Fibroblast of pulmonary artery (primary cell): ENCODE data around the gene KRT86.

Source experiments
- DNase-seq: peaks from one replicate; pipeline ENCODE4 v3.0.0-alpha.2; 2010; ENCODE audit warnings: low read depth
- H3K4me3 ChIP-seq: replicated peaks from 2 replicates; pipeline ENCODE4 v1.5.1; 2011; ENCODE audit warnings: low read depth, mild to moderate bottlenecking, control low read depth, low read length, moderate library complexity
- TF ChIP-seq, protein P1 (sequence below): IDR thresholded peaks from 2 replicates; pipeline ENCODE4 v1.5.1; 2011; ENCODE audit warnings: mild to moderate bottlenecking, control low read depth, low read length, inconsistent platforms; ENCODE audit errors: missing control alignments

The KRT86 gene

DNA sequence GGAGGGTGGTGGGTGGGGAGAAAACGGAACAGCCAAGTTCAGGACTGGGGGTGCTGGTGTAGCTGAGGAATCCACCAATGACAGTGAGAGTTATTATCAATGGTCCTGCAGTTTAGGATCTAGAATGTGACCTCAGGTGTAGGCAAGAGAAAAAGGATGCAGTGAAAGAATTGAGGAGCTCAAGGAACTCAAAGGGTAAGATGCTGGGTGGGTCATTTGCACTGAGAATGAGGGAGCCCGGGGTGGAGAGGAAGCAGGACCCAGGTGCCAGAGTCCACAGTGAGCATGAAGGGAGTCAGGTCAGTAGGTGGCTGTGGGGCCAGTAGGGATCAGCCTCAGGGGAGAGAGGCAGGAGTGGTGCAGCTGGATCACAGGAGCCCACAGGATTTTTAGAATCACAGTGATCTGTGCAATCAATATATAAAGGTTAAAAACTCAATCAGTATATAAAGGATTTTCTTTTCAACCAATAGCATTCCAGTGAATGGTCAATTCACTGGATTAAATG lies 44.6 kb upstream of the KRT86 start:
- TF ChIP-seq, protein P1, sequence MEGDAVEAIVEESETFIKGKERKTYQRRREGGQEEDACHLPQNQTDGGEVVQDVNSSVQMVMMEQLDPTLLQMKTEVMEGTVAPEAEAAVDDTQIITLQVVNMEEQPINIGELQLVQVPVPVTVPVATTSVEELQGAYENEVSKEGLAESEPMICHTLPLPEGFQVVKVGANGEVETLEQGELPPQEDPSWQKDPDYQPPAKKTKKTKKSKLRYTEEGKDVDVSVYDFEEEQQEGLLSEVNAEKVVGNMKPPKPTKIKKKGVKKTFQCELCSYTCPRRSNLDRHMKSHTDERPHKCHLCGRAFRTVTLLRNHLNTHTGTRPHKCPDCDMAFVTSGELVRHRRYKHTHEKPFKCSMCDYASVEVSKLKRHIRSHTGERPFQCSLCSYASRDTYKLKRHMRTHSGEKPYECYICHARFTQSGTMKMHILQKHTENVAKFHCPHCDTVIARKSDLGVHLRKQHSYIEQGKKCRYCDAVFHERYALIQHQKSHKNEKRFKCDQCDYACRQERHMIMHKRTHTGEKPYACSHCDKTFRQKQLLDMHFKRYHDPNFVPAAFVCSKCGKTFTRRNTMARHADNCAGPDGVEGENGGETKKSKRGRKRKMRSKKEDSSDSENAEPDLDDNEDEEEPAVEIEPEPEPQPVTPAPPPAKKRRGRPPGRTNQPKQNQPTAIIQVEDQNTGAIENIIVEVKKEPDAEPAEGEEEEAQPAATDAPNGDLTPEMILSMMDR: no peak
- DNase-seq: no peak
- no peak overlapping the region for H3K4me3 ChIP-seq

DNA sequence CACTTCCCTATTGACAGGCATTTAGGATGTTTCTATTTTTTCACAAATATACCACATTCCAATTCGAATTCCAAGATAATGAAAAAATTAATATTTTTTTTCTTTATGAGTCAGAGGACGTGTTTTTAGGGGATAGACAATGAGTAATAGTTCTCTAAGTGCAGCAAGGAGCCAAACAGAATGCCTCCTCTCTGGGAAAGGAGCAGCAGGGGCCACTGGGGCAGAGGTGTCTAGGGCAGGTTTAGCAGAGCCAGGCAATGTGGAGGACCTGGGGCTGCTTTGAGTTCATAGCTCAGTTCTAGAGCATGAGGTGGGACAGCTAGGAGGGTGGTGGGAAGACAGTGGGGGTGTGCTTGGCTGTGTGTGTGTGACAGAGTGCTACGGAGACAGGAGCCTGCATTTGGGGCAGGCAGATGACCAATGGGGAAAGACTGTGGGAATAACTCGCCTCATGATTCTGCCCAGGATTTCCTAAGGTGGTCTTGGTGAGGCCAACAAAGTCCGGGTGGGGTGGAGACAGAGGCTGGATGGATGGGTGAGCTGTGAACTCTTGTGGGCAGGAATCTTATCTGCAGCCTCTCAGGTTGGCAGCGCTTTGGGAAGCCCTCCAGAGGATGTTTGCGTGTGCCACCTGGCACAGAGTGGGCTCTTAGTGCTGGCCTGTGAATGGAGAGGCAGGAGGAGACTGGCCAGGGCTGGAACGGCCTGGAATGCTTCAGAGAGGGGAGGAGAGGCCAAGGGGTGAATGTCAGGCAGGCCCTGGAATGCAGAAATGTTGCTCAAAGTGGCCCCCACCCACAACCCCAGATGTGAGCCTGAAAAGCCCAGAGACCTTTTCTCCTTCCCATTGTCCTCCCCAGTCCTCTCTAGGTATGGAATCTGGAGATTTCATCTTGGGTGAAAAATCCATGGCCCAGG lies 43.8 kb upstream of the KRT86 start:
- DNase-seq: peak; percentile 85

DNA sequence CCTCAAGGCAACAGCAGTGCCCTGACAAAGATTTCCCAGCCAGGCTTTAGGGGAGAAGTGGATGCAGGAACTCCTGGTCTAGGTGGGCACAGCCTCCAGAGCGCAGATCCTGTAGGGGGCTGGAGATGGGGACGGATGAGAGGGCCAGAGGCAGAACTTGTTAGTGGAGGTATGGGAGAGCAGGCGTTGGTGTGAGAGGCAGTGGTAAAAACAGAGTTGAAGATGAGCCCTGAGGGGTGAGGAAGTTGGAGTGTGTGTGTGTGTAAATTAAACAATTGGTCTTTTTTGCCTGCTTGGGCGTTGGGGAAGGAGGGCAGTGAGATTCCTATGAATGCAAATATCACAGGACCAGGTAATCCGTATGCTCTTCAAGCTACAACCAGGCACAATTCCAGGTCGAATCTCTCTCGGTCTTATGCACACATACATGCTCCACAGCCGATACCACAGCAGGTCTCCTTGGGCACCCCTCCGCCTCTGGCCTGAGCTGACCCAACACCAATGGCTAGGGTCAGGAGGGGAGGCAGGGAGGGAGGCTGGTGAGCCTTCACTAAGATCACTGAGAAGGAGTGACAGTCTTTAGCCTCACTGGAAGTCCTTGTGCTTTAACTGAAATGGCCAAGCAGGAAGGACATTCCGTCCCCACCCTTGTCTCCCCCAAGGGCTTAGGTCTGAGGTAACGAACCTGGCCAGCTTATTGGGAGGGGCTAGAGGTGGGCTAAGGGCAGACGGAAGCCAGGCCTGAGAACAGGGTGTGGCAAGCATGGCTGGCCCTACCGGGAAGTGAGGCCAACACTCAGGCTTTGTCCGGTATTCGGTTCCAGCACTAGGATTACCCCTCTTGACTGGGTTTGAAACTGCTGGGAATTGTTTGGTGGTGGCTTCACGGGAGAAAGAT lies 42.9 kb upstream of the KRT86 start:
- DNase-seq: no peak
- TF ChIP-seq, protein P1: no peak
- H3K4me3 ChIP-seq: no peak overlapping the region

More for the DNA sequence above, 43.8 kb upstream of the KRT86 start:
- no peak overlapping the region for H3K4me3 ChIP-seq
- TF ChIP-seq, protein P1: no peak

DNA sequence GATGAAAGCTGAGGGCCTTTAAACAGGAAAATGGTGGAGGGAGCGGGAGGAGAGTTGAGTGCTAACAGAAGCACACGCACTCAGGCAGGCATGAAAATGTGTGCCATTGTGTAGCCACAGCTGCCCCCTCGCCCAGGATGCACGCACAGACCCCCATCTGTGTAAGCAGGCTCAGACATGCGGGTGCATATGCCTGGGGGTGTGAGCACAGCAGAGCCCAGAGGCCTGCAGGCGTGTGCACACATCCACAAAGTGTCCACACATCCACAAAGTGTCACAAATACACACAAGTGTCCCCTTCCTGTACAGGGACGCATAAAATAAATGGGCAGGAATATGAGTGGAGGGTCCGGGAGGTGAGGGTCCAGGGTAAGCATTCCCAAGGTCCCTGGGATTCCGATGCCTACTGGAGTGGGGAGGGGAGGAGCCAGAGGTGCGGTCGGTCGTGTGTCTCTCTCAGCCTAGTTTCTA lies 42.2 kb upstream of the KRT86 start:
- TF ChIP-seq, protein P1: no peak
- H3K4me3 ChIP-seq: no peak overlapping the region
- no peak for DNase-seq

DNA sequence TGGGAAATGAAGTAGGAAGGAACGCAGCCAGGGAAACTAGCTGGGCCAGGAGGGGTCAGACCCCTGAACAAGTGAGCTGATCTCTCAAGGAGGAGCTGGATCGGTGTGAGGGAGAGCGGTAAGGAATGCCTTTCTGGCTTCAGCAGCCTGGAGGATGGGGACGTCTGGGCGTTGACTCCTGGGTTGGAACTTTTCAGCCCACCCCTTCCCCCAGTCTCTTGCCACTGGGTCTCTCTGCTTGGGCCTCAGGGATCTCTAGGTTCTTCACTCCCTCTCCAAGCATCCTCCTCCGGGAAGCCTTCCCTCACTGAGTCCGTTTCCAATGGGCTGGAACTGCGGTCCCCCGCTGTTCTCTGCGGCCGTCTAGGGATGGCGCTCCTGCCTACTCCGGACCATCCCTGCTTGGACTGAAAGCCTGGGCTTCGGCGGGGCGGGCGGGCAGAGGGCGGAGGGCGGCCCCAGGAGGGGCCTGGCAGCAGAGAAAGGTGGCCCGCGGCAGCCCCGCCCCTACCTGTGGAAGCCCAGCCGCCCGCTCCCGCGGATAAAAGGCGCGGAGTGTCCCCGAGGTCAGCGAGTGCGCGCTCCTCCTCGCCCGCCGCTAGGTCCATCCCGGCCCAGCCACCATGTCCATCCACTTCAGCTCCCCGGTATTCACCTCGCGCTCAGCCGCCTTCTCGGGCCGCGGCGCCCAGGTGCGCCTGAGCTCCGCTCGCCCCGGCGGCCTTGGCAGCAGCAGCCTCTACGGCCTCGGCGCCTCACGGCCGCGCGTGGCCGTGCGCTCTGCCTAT lies 41.6 kb upstream of the KRT86 start, which contains the start of gene KRT7:
Gene KRT7, plus strand, starts transcription at position 570 of the 788 bp plus-strand sequence. Its CDS starts 54 bp downstream, at position 624.
- no peak for DNase-seq
- TF ChIP-seq, protein P1: no peak
- peak within 1 kb of the TSS; percentile 19 for H3K4me3 ChIP-seq

DNA sequence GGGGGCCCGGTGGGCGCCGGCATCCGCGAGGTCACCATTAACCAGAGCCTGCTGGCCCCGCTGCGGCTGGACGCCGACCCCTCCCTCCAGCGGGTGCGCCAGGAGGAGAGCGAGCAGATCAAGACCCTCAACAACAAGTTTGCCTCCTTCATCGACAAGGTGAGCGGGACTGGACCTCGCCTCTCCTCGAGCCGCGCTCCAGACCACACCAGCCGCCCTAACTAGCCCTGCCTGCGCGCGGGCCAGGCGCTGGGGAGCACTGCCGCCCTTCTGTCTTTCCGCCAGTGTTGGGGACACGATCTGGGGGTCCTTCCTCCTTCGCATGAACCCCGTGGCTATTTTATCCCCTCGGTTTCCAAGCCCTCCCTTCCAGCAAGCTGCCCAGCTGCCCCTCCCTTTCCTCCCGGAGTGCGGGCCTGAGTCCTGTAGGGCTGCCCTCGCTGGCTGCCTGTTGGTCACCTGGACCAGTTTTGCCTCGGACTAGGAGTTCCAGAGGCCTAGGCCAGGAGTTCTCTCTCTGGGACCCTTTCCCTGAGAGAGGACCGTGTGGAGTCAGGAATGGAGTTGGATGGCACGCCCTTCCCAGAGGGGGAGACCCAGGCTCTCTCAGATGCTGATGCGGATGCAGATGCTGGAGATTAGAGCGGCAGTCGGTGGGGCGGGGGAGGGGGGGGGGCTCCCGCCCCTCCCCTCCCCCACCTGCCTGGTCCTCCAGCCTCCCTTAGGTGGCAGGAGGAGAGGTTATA lies 40.8 kb upstream of the KRT86 start:
- no peak for DNase-seq
- peak overlapping the region; percentile 19 for H3K4me3 ChIP-seq
- TF ChIP-seq, protein P1: no peak
